ENCODE results near the gene DNAJB8. TPM values are rescaled to one million over a fixed set of nuclear protein-coding genes. Genes with fewer than 3 reads are reported as not detected.
A peak's percentile ranks its signal among the peaks of the same experiment; 100 is the strongest.

DNAJB8 gene
- total and polyA plus RNA-seq, 9 of the 15 experiments (the other 6 are each of a cell fraction or from before 2014, with no cell fraction given) = not detected

DNA sequence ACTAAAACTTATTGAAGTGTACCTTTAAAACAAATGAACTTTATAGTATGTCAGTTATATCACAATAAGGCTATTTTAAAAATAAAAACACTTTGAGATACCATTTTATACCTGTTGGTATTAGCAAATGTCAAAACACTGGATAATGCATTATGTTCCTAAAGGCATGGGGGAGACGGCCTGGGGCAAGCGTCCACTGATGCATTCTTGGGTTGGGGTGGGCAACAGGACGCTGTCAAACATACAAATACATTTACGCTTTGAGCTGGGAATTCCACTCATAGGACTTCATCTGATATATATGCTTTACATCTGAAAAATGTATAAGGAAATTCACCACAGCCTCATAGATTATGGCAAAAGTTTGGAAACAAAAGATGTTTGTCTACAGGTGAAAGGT lies 33.9 kb upstream of the DNAJB8 start:
- H3K4me3 ChIP-seq = no peak overlapping the region
- no peaks in the 10 kb centered on the region for H3K27me3 ChIP-seq (ENCODE audit: control insufficient read depth in 2 of 2, insufficient read depth in 2 of 2, low read length in 2 of 2)
- H3K9me3 ChIP-seq (replicated peaks; ENCODE audit: control insufficient read depth, insufficient read depth, low read depth, low read length) = peaks cover 2% of the 10 kb centered on the region; the same call in 1 of the 2 replicates
- WGBS (ENCODE audit: insufficient coverage, low coverage, missing lambda C conversion rate) = 87% methylated on average over 4 of the region's 4 CpGs
- H2AFZ ChIP-seq (ENCODE audit: low read depth, low read length) = no peak overlapping the region
- FAIRE-seq (no peak), ATAC-seq (no peak), DNase-seq (ENCODE audit: extremely low read depth in 1 of 4, low spot score in 3 of 4) (no peak)
- BruUV-seq (replicated peaks) = no TSS peak
- no peak overlapping the region for H3K4me2 ChIP-seq (ENCODE audit: insufficient read depth, low read length)
- H3K9me1 ChIP-seq (ENCODE audit: control insufficient read depth, insufficient read depth, low read length) = peaks cover 5% of the 10 kb centered on the region
- H3K27ac ChIP-seq (ENCODE audit: extremely low read depth, low read depth, low read length) = no peak overlapping the region
- peaks cover 32 to 52% of the 10 kb centered on the region in 2 experiments for H3K4me1 ChIP-seq (replicated peaks in 1 of 2; ENCODE audit: control insufficient read depth in 2 of 2, insufficient read depth in 2 of 2, low read length in 2 of 2)
- H3K9ac ChIP-seq (ENCODE audit: insufficient read depth in 1 of 2, low read depth in 2 of 2, low read length in 2 of 2) = no peak overlapping the region
- H3K36me3 ChIP-seq (ENCODE audit: control insufficient read depth, insufficient read depth, low read length) = peaks cover 22% of the 10 kb centered on the region; the same call in 2 of the 3 replicates
- intact Hi-C loops (cut with micrococcal nuclease) = loop anchor here (5.0 kb wide), 1 partner anchor 47 kb away; no protein-coding TSS in a partner anchor
- no peaks in the 10 kb centered on the region for H4K20me1 ChIP-seq (replicated peaks; ENCODE audit: control insufficient read depth, insufficient read depth, low read length)
- in situ Hi-C loops (cut with MboI) = no loop called here
- CTCF ChIA-PET (ENCODE audit: low intra/inter-chr PET ratio) = no interaction called here
- POLR2A ChIA-PET = no interaction called here
- peaks cover 22% of the 10 kb centered on the region for H3K79me2 ChIP-seq (ENCODE audit: control insufficient read depth, insufficient read depth, low read length)
- 0 out of 2 replicates have a peak, but pooled peaks have one; percentile 25 for TF ChIP-seq ELF1 (tag; IDR thresholded peaks at IDR 0.05)
- no peak for TF ChIP-seq L3MBTL2 (IDR thresholded peaks at IDR 0.05)

DNA sequence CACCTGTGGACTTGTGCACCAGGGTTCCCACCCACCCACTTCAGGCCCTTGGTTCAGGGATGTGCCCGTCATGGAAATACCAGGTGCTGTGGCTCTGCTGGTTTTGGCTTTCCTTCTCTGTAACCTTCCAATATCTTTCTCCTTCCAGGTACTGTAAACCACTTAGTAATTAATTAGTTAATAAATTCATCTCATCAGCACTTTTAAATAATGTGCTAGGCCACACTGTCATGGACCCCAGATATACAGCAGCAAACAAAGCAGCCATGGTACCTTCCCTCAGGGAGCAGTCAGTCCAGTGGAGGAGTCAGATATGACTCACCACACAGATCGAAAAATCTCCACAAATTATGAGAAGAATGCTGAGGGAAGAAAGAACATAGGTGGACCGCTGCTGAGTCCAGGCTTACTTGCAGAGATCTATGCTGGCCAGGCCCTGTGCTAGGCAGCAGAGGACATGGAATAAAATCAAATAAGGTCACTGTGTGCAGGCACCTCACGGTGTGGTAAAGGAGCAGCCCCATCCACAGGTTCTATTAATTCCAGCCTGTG lies 33.1 kb upstream of the DNAJB8 start:
- FAIRE-seq = peak; percentile 60
- CTCF ChIA-PET (ENCODE audit: low intra/inter-chr PET ratio) = no interaction called here
- Histone ChIP-seq H4K20me1 (replicated peaks; ENCODE audit: control insufficient read depth, insufficient read depth, low read length) (peaks cover 5% of the 10 kb centered on the region; the same call in 1 of the 2 replicates), H3K4me1 (replicated peaks in 1 of 2; ENCODE audit: control insufficient read depth in 2 of 2, insufficient read depth in 2 of 2, low read length in 2 of 2) (peaks cover 32 to 55% of the 10 kb centered on the region in 2 experiments), H3K4me2 (ENCODE audit: insufficient read depth, low read length) (no peak overlapping the region), H3K9ac (ENCODE audit: insufficient read depth in 1 of 2, low read depth in 2 of 2, low read length in 2 of 2) (no peak overlapping the region), H3K9me1 (ENCODE audit: control insufficient read depth, insufficient read depth, low read length) (peaks cover 5% of the 10 kb centered on the region), H3K27me3 (ENCODE audit: control insufficient read depth in 2 of 2, insufficient read depth in 2 of 2, low read length in 2 of 2) (no peaks in the 10 kb centered on the region), H3K79me2 (ENCODE audit: control insufficient read depth, insufficient read depth, low read length) (peaks cover 30% of the 10 kb centered on the region), H2AFZ (ENCODE audit: low read depth, low read length) (no peak overlapping the region), H3K9me3 (replicated peaks; ENCODE audit: control insufficient read depth, insufficient read depth, low read depth, low read length) (no peaks in the 10 kb centered on the region), H3K4me3 (no peak overlapping the region), H3K27ac (ENCODE audit: extremely low read depth, low read depth, low read length) (no peak overlapping the region), H3K36me3 (ENCODE audit: control insufficient read depth, insufficient read depth, low read length) (peaks cover 26% of the 10 kb centered on the region; the same call in 2 of the 3 replicates)
- no TSS peak for BruUV-seq (replicated peaks)
- in situ Hi-C loops (cut with MboI) (no loop called here), intact Hi-C loops (cut with micrococcal nuclease) (loop anchor here (5.0 to 10.0 kb wide), 5 partner anchors 48 to 425 kb away; no protein-coding TSS in a partner anchor)
- 88% methylated on average over 3 of the region's 4 CpGs for WGBS (ENCODE audit: insufficient coverage, low coverage, missing lambda C conversion rate)
- POLR2A ChIA-PET = interaction anchor here (0.9 to 1.5 kb wide), 3 partner anchors 11 to 33 kb away, joined by 3 to 8 read pairs (median 4); no protein-coding TSS in a partner anchor
- DNase-seq (ENCODE audit: extremely low read depth in 1 of 4, low spot score in 3 of 4) = no peak
- TF ChIP-seq, protein P1, sequence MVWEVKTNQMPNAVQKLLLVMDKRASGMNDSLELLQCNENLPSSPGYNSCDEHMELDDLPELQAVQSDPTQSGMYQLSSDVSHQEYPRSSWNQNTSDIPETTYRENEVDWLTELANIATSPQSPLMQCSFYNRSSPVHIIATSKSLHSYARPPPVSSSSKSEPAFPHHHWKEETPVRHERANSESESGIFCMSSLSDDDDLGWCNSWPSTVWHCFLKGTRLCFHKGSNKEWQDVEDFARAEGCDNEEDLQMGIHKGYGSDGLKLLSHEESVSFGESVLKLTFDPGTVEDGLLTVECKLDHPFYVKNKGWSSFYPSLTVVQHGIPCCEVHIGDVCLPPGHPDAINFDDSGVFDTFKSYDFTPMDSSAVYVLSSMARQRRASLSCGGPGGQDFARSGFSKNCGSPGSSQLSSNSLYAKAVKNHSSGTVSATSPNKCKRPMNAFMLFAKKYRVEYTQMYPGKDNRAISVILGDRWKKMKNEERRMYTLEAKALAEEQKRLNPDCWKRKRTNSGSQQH (CRISPR knock-in tag; IDR thresholded peaks at IDR 0.05) = no peak
- TF ChIP-seq, protein P2, sequence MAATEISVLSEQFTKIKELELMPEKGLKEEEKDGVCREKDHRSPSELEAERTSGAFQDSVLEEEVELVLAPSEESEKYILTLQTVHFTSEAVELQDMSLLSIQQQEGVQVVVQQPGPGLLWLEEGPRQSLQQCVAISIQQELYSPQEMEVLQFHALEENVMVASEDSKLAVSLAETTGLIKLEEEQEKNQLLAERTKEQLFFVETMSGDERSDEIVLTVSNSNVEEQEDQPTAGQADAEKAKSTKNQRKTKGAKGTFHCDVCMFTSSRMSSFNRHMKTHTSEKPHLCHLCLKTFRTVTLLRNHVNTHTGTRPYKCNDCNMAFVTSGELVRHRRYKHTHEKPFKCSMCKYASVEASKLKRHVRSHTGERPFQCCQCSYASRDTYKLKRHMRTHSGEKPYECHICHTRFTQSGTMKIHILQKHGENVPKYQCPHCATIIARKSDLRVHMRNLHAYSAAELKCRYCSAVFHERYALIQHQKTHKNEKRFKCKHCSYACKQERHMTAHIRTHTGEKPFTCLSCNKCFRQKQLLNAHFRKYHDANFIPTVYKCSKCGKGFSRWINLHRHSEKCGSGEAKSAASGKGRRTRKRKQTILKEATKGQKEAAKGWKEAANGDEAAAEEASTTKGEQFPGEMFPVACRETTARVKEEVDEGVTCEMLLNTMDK (IDR thresholded peaks at IDR 0.05; ENCODE audit: borderline replicate concordance, insufficient read depth, low read depth, low read length, poor library complexity, severe bottlenecking) = no peak
- TF ChIP-seq MAFG (tag; conservative IDR thresholded peaks at IDR 0.05) = 0 out of 2 replicates have a peak, but pooled peaks have one; percentile 9
- peak; percentile 25; the same call in 1 of the 2 replicates for TF ChIP-seq C11orf30 (IDR thresholded peaks at IDR 0.05; ENCODE audit: low read depth)
- TF ChIP-seq ZNF316 (IDR thresholded peaks at IDR 0.05) = peak; percentile 77
- ATAC-seq = no peak

Data from K562 (cell line).